DND-41 (cell line): ENCODE results near the gene NRG3.

Source experiments
- ATAC-seq: fragments of 200-7000 bp; cut with Tn5 transposase; 3 replicates; pipeline ENCODE4 v1.9.1; 2021; ENCODE audit warnings: low read depth; ENCODE audit not compliant: insufficient read depth
- DNase-seq: peaks from one replicate; pipeline ENCODE4 v3.0.0-alpha.2; 2020
- H2AFZ ChIP-seq: 2 replicates; pipeline ENCODE4 v1.6.0; 2012; ENCODE audit warnings: low read depth, low read length
- H3K27ac ChIP-seq: 2 replicates; pipeline ENCODE4 v1.5.1; 2012; ENCODE audit warnings: low read length, inconsistent platforms
- H3K27me3 ChIP-seq: fragments of 200-600 bp; sonication (generic); 2 replicates; pipeline ENCODE4 v1.6.0; 2012; ENCODE audit warnings: low read length, mild to moderate bottlenecking, inconsistent platforms; ENCODE audit not compliant: insufficient read depth, poor library complexity
- H3K36me3 ChIP-seq: 2 replicates; pipeline ENCODE4 v1.5.1; 2012; ENCODE audit warnings: low read length, inconsistent platforms; ENCODE audit not compliant: insufficient read depth
- H3K4me1 ChIP-seq: 2 replicates; pipeline ENCODE4 v1.5.1; 2012; ENCODE audit warnings: mild to moderate bottlenecking, low read length; ENCODE audit not compliant: insufficient read depth
- H3K4me2 ChIP-seq: 2 replicates; pipeline ENCODE4 v1.6.0; 2012; ENCODE audit warnings: mild to moderate bottlenecking, moderate library complexity, low read length, inconsistent platforms; ENCODE audit not compliant: insufficient read depth
- H3K4me3 ChIP-seq, 2 experiments: fragments of 200-600 bp in 1 of 2; shearing (Covaris generic) in 1 of 2; 2 replicates each; pipeline ENCODE4 v1.5.1; 2012 to 2016; ENCODE audit warnings: inconsistent platforms in 2 of 2, low read length in 2 of 2, mild to moderate bottlenecking in 2 of 2, low read depth in 1 of 2, moderate library complexity in 1 of 2
- H3K79me2 ChIP-seq: 2 replicates; pipeline ENCODE4 v1.6.0; 2012; ENCODE audit warnings: low read length, inconsistent platforms; ENCODE audit not compliant: insufficient read depth
- H3K9ac ChIP-seq: 2 replicates; pipeline ENCODE4 v1.6.0; 2012; ENCODE audit warnings: low read depth, mild to moderate bottlenecking, inconsistent platforms, low read length, moderate library complexity
- H3K9me3 ChIP-seq: 2 replicates; pipeline ENCODE4 v1.5.1; 2012; ENCODE audit warnings: low read length, moderate library complexity, mild to moderate bottlenecking, inconsistent platforms; ENCODE audit not compliant: insufficient read depth, severe bottlenecking
- H4K20me1 ChIP-seq: 2 replicates; pipeline ENCODE4 v1.6.0; 2012; ENCODE audit warnings: low read length; ENCODE audit not compliant: insufficient read depth
- CTCF ChIP-seq: IDR thresholded peaks from 2 replicates; pipeline ENCODE4 v1.5.1; 2012; ENCODE audit warnings: borderline replicate concordance, low read length, moderate library complexity, mild to moderate bottlenecking; ENCODE audit not compliant: poor library complexity, severe bottlenecking; ENCODE audit errors: extremely low read depth
- EZH2 ChIP-seq: IDR thresholded peaks from 3 replicates; pipeline ENCODE4 v1.6.1; 2012; ENCODE audit warnings: borderline replicate concordance, low read depth, mild to moderate bottlenecking, moderate library complexity, low read length, inconsistent platforms; ENCODE audit not compliant: severe bottlenecking

Gene NRG3

DNA sequence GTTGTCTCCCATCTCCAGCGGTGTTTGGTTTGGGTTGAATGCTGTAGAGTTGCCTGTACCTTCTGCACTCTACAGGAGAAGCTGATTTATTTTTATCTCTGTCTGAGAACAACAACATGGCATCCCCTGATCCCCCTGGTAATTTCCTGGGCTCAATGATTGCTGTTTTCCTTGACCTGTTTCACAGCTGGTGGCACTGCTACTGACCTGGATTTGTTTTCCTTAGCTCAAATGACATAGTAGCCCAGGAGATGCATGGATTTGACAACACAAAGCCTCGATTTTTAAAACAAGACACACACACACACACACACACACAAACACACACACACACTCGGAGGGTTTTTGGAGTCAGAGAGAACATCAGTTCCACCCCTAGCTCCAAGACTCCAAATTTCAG, 301.6 kb downstream of the NRG3 start:
- Histone ChIP-seq H3K27ac (no peak overlapping the region), H2AFZ (no peak overlapping the region), H3K9me3 (no peaks in the 10 kb centered on the region), H3K79me2 (no peaks in the 10 kb centered on the region), H3K36me3 (no peaks in the 10 kb centered on the region), H3K27me3 (no peaks in the 10 kb centered on the region), H3K4me2 (no peak overlapping the region), H3K4me1 (no peaks in the 10 kb centered on the region), H3K4me3 (no peak overlapping the region), H4K20me1 (no peaks in the 10 kb centered on the region), H3K9ac (no peak overlapping the region)
- DNase-seq: no peak
- ATAC-seq: no peak
- TF ChIP-seq CTCF (no peak), EZH2 (no peak)

DNA sequence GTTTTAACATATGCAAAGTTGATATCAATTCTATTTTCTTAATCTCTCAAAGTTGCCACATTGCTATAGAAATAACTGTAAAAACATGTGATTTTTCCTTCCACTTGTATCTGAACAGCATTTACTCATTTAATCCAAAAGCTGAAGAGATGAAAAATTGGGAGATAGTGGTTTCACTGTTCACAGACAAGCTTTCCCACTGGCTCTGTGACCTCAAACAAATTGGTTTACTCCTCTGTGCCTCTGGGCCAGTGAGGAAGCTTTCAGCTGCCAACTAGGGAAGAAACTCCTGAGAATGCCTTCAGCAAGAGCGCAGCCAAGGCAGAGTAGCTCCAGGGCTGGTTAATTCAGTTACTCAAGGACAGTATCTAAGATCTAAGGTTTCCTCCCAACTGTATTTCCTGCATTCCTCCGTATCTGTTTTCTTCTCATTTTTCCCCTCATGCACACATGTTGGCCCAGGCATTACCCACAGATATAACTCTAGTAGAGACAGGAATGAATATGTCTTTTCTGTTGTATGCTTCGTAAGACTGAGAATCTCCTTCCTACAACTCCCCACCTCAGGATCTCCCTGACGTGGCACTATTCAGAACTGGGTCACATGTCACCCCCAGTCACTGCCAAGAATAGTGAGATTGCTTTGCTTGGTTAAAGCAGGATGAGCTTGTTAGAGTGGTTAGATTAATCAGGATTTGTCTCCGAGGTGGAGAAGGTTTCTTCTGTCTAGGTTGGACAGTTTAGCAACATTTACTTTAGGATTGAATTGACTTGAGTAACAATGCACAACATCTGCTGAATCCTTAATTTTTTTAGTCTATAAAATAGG, 315.7 kb downstream of the NRG3 start:
- TF ChIP-seq CTCF: no peak
- TF ChIP-seq EZH2: no peak
- DNase-seq (no peak), ATAC-seq (no peak)
- H4K20me1 ChIP-seq: no peaks in the 10 kb centered on the region
- H3K36me3 ChIP-seq: no peaks in the 10 kb centered on the region
- no peaks in the 10 kb centered on the region for H3K9me3 ChIP-seq
- no peak overlapping the region for H3K4me2 ChIP-seq
- H3K4me1 ChIP-seq: no peaks in the 10 kb centered on the region
- no peak overlapping the region for H3K9ac ChIP-seq
- H3K27me3 ChIP-seq: no peaks in the 10 kb centered on the region
- H2AFZ ChIP-seq: no peak overlapping the region
- no peak overlapping the region for H3K4me3 ChIP-seq
- H3K79me2 ChIP-seq: no peaks in the 10 kb centered on the region
- H3K27ac ChIP-seq: no peak overlapping the region

DNA sequence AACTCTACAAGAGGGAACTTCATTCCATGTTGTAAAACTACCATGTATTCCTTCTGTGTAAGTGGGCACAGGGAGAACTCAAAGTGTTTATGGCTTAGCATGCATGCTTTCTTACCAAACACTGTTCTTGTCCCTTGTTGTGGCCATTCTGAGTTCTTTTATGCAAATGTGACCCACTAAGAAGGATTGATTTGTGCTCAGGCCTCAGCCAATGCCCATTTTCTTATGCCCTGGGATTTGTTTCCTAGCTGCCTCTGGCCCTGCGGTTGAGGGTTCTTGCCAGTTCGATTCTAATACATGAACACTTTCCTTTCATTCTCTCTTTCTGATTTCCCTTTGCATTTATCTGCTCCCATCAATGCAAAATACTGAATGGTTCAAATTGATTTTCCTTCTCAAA, 316.7 kb downstream of the NRG3 start:
- ATAC-seq (no peak), DNase-seq (no peak)
- H3K9me3 ChIP-seq: no peaks in the 10 kb centered on the region
- no peaks in the 10 kb centered on the region for H4K20me1 ChIP-seq
- no peak overlapping the region for H3K4me2 ChIP-seq
- TF ChIP-seq EZH2: no peak
- TF ChIP-seq CTCF: no peak
- no peaks in the 10 kb centered on the region for H3K36me3 ChIP-seq
- no peaks in the 10 kb centered on the region for H3K4me1 ChIP-seq
- H3K4me3 ChIP-seq: no peak overlapping the region
- H3K27me3 ChIP-seq: no peaks in the 10 kb centered on the region
- no peaks in the 10 kb centered on the region for H3K79me2 ChIP-seq
- H3K27ac ChIP-seq: no peak overlapping the region
- H2AFZ ChIP-seq: no peak overlapping the region
- H3K9ac ChIP-seq: no peak overlapping the region
